Measurements from ENCODE around the gene HIKESHI.

GRCh38 chr11:86264649-86265048 is 37.4 kb upstream of the HIKESHI start:
- no peak for TF ChIP-seq CTCF (IDR thresholded peaks at IDR 0.05)
- no peak for TF ChIP-seq POLR2A (IDR thresholded peaks at IDR 0.05)
